HUES48 (cell line): ENCODE results near the gene FAM114A2.

Source experiments
- H3K27ac ChIP-seq: one replicate; pipeline ENCODE4 v1.7.0; 2013; ENCODE audit warnings: low read depth, low read length, inconsistent platforms
- H3K27me3 ChIP-seq: 2 replicates; pipeline ENCODE4 v1.6.1; 2013; ENCODE audit warnings: mild to moderate bottlenecking, low read length; ENCODE audit not compliant: control insufficient read depth, insufficient read depth
- H3K36me3 ChIP-seq: 2 replicates; pipeline ENCODE4 v1.6.1; 2013; ENCODE audit warnings: low read length; ENCODE audit not compliant: control insufficient read depth, insufficient read depth
- H3K4me1 ChIP-seq: 2 replicates; pipeline ENCODE4 v1.6.1; 2013; ENCODE audit warnings: mild to moderate bottlenecking, low read length; ENCODE audit not compliant: control insufficient read depth, insufficient read depth
- H3K4me3 ChIP-seq: 2 replicates; pipeline ENCODE4 v1.5.1; 2013; ENCODE audit warnings: mild to moderate bottlenecking, low read depth, low read length
- H3K9ac ChIP-seq: 2 replicates; pipeline ENCODE4 v1.6.1; 2013; ENCODE audit warnings: mild to moderate bottlenecking, low read depth, low read length, moderate library complexity
- H3K9me3 ChIP-seq: 2 replicates; pipeline ENCODE4 v1.6.1; 2013; ENCODE audit warnings: low read length; ENCODE audit not compliant: control insufficient read depth, insufficient read depth

The FAM114A2 gene

GRCh38 chr5:154038707-154039457, at the start of gene FAM114A2, which contains the start of gene MFAP3:
Gene FAM114A2, minus strand, starts transcription at chr5:154038910. Its CDS starts 3,957 bp downstream, at chr5:154034953.
Gene MFAP3, plus strand, starts transcription at chr5:154038967. Its CDS starts 10,756 bp downstream, at chr5:154049723.
- Histone ChIP-seq H3K36me3 (no peaks in the 10 kb centered on the region), H3K9ac (peak within 1 kb of the TSS; percentile 82), H3K27me3 (no peaks in the 10 kb centered on the region), H3K4me3 (peak within 1 kb of the TSS; percentile 92), H3K4me1 (peaks cover 16% of the 10 kb centered on the region), H3K27ac (peak within 1 kb of the TSS; percentile 72), H3K9me3 (no peaks in the 10 kb centered on the region)

GRCh38 chr5:154087260-154087659, 48.5 kb upstream of the FAM114A2 start:
- H3K27me3 ChIP-seq: 0 out of 2 replicates have a peak, but pooled peaks cover 8% of the 10 kb centered on the region
- H3K4me3 ChIP-seq: no peak overlapping the region
- peaks cover 26% of the 10 kb centered on the region for H3K4me1 ChIP-seq
- no peak overlapping the region for H3K9ac ChIP-seq
- H3K27ac ChIP-seq: no peak overlapping the region
- no peaks in the 10 kb centered on the region for H3K36me3 ChIP-seq
- H3K9me3 ChIP-seq: no peaks in the 10 kb centered on the region

- H3K27me3 ChIP-seq: 0 out of 2 replicates have a peak, but pooled peaks cover 8% of the 10 kb centered on the region
- H3K9ac ChIP-seq: no peak overlapping the region
- peak overlapping the region; percentile 23 for H3K27ac ChIP-seq
- H3K9me3 ChIP-seq: no peaks in the 10 kb centered on the region
- peaks cover 20% of the 10 kb centered on the region for H3K4me1 ChIP-seq
- H3K4me3 ChIP-seq: no peak overlapping the region
- H3K36me3 ChIP-seq: no peaks in the 10 kb centered on the region
Observed at GRCh38 chr5:154086641-154087040, 47.9 kb upstream of the FAM114A2 start.

- H3K9me3 ChIP-seq: no peaks in the 10 kb centered on the region
- H3K4me3 ChIP-seq: no peak overlapping the region
- peaks cover 17% of the 10 kb centered on the region for H3K4me1 ChIP-seq
- H3K27ac ChIP-seq: peak overlapping the region; percentile 63
- 0 out of 2 replicates have a peak, but pooled peaks cover 8% of the 10 kb centered on the region for H3K27me3 ChIP-seq
- no peak overlapping the region for H3K9ac ChIP-seq
- H3K36me3 ChIP-seq: no peaks in the 10 kb centered on the region
Observed at GRCh38 chr5:154086146-154086545, 47.4 kb upstream of the FAM114A2 start.

GRCh38 chr5:154084062-154084639, 45.4 kb upstream of the FAM114A2 start:
- no peak overlapping the region for H3K27ac ChIP-seq
- peaks cover 17% of the 10 kb centered on the region for H3K4me1 ChIP-seq
- H3K9me3 ChIP-seq: no peaks in the 10 kb centered on the region
- H3K27me3 ChIP-seq: 0 out of 2 replicates have a peak, but pooled peaks cover 8% of the 10 kb centered on the region
- H3K36me3 ChIP-seq: no peaks in the 10 kb centered on the region
- no peak overlapping the region for H3K4me3 ChIP-seq
- no peak overlapping the region for H3K9ac ChIP-seq

- Histone ChIP-seq H3K9me3 (no peaks in the 10 kb centered on the region), H3K27me3 (peaks cover 15% of the 10 kb centered on the region; the same call in 1 of the 2 replicates), H3K27ac (no peak overlapping the region), H3K36me3 (no peaks in the 10 kb centered on the region), H3K4me1 (peaks cover 27% of the 10 kb centered on the region), H3K9ac (no peak overlapping the region), H3K4me3 (no peak overlapping the region)
Observed at GRCh38 chr5:154081246-154081645, 42.5 kb upstream of the FAM114A2 start.

GRCh38 chr5:154078272-154078671, 39.6 kb upstream of the FAM114A2 start:
- H3K27ac ChIP-seq: no peak overlapping the region
- H3K4me1 ChIP-seq: peaks cover 11% of the 10 kb centered on the region
- H3K36me3 ChIP-seq: no peaks in the 10 kb centered on the region
- no peaks in the 10 kb centered on the region for H3K9me3 ChIP-seq
- peaks cover 7% of the 10 kb centered on the region; the same call in 1 of the 2 replicates for H3K27me3 ChIP-seq
- H3K4me3 ChIP-seq: no peak overlapping the region
- H3K9ac ChIP-seq: no peak overlapping the region

GRCh38 chr5:154077696-154078095, 39.0 kb upstream of the FAM114A2 start:
- Histone ChIP-seq H3K36me3 (no peaks in the 10 kb centered on the region), H3K9ac (no peak overlapping the region), H3K4me1 (peaks cover 12% of the 10 kb centered on the region), H3K27me3 (peaks cover 7% of the 10 kb centered on the region; the same call in 1 of the 2 replicates), H3K4me3 (no peak overlapping the region), H3K9me3 (no peaks in the 10 kb centered on the region), H3K27ac (no peak overlapping the region)

- Histone ChIP-seq H3K9ac (no peak overlapping the region), H3K36me3 (no peaks in the 10 kb centered on the region), H3K27me3 (peaks cover 7% of the 10 kb centered on the region; the same call in 1 of the 2 replicates), H3K9me3 (no peaks in the 10 kb centered on the region), H3K27ac (no peak overlapping the region), H3K4me3 (no peak overlapping the region), H3K4me1 (peaks cover 16% of the 10 kb centered on the region)
Observed at GRCh38 chr5:154076240-154076922, 37.7 kb upstream of the FAM114A2 start.

- H3K4me1 ChIP-seq: 0 out of 2 replicates have a peak, but pooled peaks cover 5% of the 10 kb centered on the region
Observed at GRCh38 chr5:154072414-154073171, 33.9 kb upstream of the FAM114A2 start.

More at GRCh38 chr5:154072414-154073171, 33.9 kb upstream of the FAM114A2 start:
- no peaks in the 10 kb centered on the region for H3K36me3 ChIP-seq
- no peaks in the 10 kb centered on the region for H3K9me3 ChIP-seq
- peaks cover 7% of the 10 kb centered on the region; the same call in 1 of the 2 replicates for H3K27me3 ChIP-seq
- no peak overlapping the region for H3K4me3 ChIP-seq
- no peak overlapping the region for H3K27ac ChIP-seq
- H3K9ac ChIP-seq: no peak overlapping the region
